ENCODE data around the gene ACSL3.

GRCh38 chr2:222900354-222900753 is 39.5 kb downstream of the ACSL3 start:
- TF ChIP-seq POLR2AphosphoS5 (IDR thresholded peaks at IDR 0.05) (no peak), CTCF (IDR thresholded peaks at IDR 0.05) (no peak)
